ENCODE data around the gene SETD3. TPM values are rescaled to one million over a fixed set of nuclear protein-coding genes. Genes with fewer than 3 reads are reported as not detected.
A peak's percentile ranks its signal among the peaks of the same experiment; 100 is the strongest.

The SETD3 gene
- total and polyA plus RNA-seq, 8 donors = 14.0 to 32.7 (median 28.1) TPM

DNA sequence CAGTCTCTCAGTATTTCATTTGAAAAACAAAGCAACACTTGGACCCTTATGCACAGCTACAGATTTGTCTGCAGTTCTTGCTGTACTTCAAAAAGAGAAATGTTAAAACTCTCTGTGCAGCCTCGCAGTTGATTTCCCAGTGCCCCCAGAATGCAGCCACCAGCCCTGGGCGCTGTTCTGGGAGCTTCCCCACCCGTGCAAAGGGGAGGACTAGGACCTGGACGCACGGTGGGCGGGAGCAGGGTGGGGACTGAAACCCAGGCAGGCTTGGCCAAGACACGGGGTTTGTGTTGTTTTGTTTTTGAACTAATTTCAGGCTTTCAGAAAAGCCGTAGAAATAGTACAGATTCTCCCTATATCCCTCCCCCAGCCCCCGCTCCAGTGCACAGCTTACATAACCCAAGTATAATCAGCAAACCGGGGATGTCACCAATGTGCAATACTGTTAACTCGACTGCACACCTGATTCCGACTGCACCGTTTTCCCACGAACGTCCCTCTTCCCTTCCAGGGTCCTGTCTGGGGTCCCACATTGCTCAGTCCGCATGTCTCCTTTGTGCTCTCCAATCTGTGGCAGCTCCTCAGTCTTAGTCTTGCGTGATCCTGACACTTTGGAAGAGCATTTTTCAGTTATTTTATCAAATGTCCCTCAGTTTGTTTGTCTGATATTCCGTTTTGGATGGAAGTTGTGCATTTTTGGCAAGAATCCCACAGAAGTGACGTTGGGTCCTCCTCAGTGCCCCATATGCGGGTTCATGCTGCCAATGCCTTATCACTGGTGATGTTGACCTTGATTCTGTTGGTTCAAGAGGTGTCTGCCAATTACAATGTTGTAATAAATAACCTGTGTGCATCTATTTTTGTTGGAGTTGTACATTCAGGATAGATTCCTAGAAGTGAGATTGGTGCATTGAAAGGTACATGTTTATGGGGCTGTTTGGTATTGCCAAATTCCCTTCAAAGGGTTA, 95.9 kb downstream of the SETD3 start:
- H3K9me3 ChIP-seq = no peaks in the 10 kb centered on the region
- H3K27ac ChIP-seq = no peak overlapping the region
- intact Hi-C loops (cut with DNase I) = no loop called here
- H3K4me1 ChIP-seq = peaks cover 0 to 4% (median 0%) of the 10 kb centered on the region in 3 donors
- no peaks in the 10 kb centered on the region for H3K36me3 ChIP-seq
- TF ChIP-seq, protein P1, sequence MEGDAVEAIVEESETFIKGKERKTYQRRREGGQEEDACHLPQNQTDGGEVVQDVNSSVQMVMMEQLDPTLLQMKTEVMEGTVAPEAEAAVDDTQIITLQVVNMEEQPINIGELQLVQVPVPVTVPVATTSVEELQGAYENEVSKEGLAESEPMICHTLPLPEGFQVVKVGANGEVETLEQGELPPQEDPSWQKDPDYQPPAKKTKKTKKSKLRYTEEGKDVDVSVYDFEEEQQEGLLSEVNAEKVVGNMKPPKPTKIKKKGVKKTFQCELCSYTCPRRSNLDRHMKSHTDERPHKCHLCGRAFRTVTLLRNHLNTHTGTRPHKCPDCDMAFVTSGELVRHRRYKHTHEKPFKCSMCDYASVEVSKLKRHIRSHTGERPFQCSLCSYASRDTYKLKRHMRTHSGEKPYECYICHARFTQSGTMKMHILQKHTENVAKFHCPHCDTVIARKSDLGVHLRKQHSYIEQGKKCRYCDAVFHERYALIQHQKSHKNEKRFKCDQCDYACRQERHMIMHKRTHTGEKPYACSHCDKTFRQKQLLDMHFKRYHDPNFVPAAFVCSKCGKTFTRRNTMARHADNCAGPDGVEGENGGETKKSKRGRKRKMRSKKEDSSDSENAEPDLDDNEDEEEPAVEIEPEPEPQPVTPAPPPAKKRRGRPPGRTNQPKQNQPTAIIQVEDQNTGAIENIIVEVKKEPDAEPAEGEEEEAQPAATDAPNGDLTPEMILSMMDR (IDR thresholded peaks at IDR 0.05) = no peak
- 34 to 36% methylated on average over 20 of the region's 20 CpGs for WGBS, 2 donors
- no peaks in the 10 kb centered on the region for H3K27me3 ChIP-seq
- ATAC-seq = peak; percentile 27 to 78 (median 52)
- no peak for FAIRE-seq
- no peak overlapping the region for H3K4me3 ChIP-seq
- DNase-seq = peak in 1 of 6 donors; percentile 23

DNA sequence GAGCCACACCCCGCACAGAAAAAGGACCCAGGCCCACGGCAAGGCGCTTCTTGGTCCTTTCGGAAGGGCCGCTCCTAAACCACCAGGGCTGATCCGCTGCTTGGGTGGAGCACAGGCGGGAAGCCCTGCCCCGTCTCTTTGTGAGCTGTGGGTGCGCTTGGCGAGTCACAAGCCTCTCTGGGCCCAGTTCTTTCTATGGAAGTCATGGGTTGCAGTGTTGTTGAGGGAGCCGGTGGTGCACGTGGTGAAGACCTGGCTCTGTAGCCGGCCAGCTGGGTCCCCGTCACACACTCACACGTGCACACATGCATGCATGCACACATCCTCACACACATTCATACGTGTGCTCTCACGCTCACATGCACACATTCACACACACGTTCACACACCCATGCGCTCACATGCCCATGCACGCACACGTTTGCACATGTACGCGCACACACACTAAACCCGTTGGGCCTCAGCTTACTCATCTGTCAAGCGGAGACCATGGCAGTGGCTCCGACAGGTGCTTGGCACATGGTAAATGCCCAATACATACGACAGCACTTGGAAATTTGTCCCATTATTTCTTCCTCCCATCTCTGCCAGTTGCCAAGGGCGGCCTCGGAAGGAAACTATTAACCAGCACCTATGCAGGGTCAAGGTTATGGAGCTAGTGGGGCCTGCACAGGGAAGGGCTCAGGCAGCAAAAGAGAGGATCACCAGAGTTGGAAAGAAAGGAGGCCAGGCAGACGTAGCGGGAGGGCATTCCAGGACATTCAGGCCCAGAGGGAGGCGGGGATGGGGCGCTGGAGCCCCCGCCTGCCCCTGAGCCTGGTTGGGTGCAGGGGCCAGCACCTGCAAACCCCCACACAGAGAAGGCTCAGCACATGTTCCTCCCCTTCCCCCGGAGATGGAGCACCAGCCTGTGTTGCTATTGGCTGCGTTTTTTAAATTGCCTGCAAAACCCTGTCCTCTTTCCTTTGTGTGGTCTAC, 96.9 kb downstream of the SETD3 start:
- ATAC-seq = no peak
- H3K27ac ChIP-seq = no peak overlapping the region
- H3K36me3 ChIP-seq = no peaks in the 10 kb centered on the region
- no peaks in the 10 kb centered on the region for H3K9me3 ChIP-seq
- TF ChIP-seq, protein P1 (IDR thresholded peaks at IDR 0.05) = no peak
- H3K4me1 ChIP-seq = peaks cover 0 to 4% (median 0%) of the 10 kb centered on the region in 3 donors
- no peak overlapping the region for H3K4me3 ChIP-seq
- intact Hi-C loops (cut with DNase I) = no loop called here
- no peaks in the 10 kb centered on the region for H3K27me3 ChIP-seq
- 85 to 86% methylated on average over 36 of the region's 36 CpGs for WGBS, 2 donors
- no peak for FAIRE-seq
- no peak for DNase-seq

DNA sequence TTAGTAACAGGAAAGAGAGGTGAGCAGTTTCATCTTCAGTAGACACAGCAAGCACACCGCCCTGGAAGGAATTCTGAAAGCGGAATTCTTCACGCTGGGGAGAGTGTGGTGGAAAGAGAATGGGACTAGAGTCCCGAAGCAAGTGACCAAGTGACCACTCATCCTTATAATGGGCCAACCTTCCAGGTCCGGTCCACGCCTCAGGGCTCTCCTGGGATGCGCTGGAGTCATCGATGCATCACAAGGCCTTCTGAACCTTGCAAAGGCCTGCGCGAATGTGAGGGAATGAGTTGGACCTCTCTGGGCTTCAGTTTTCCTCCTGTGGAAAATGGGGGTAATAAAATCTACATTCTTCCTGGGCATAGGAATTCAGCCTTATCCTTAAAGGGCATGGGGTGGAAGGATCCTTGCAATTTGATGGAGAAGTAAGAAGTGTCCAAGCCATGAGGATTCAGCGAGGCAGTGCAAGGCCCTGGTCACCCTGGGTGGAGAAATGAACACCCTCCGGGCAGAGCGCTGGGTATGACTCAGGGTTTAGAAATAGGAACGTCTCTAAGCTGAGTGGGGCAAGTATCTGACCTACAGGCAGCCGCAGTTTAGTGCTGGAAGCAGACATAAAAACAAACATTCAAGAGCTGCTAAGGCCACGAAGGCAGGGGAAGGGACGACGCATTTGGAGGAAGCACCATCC, 97.7 kb downstream of the SETD3 start:
- no peak overlapping the region for H3K27ac ChIP-seq
- H3K4me3 ChIP-seq = no peak overlapping the region
- intact Hi-C loops (cut with DNase I) = no loop called here
- H3K9me3 ChIP-seq = no peaks in the 10 kb centered on the region
- no peaks in the 10 kb centered on the region for H3K36me3 ChIP-seq
- H3K4me1 ChIP-seq = peaks cover 0 to 4% (median 0%) of the 10 kb centered on the region in 3 donors
- DNase-seq (no peak), ATAC-seq (no peak), FAIRE-seq (no peak)
- no peaks in the 10 kb centered on the region for H3K27me3 ChIP-seq
- WGBS, 2 donors = 92 to 95% methylated on average over 18 of the region's 18 CpGs
- TF ChIP-seq, protein P1 (IDR thresholded peaks at IDR 0.05) = no peak

DNA sequence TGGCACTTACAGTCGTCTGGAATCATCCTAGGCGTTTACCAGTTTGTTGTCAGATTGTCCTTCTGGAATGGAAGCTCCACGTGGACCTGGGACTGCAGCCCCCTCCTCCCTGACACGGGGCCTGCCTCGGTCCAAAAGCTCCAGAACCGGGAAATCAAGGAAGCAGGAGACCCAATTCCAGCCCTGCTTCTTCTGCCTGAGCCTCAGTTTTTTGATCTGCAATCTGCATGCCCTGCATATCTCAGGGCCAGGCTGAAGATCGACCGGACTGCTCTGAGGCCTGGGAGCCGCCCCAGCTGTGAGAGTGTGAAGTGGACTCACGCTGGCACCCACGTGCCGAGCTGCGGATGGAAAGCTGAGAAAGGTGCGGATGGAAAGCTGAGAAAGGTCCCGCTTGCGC, 98.6 kb downstream of the SETD3 start:
- FAIRE-seq (no peak), ATAC-seq (no peak), DNase-seq (no peak)
- Histone ChIP-seq H3K4me3 (no peak overlapping the region), H3K36me3 (no peaks in the 10 kb centered on the region), H3K27me3 (no peaks in the 10 kb centered on the region), H3K27ac (no peak overlapping the region), H3K4me1 (peaks cover 0 to 4% (median 0%) of the 10 kb centered on the region in 3 donors), H3K9me3 (no peaks in the 10 kb centered on the region)
- 46 to 47% methylated on average over 16 of the region's 16 CpGs for WGBS, 2 donors
- TF ChIP-seq, protein P1 (IDR thresholded peaks at IDR 0.05) = no peak
- intact Hi-C loops (cut with DNase I) = no loop called here
